GM23248 (cell line): ENCODE measurements around the gene ETV6. TPM values are rescaled to one million over a fixed set of nuclear protein-coding genes. Genes with fewer than 3 reads are reported as not detected.
A peak's percentile ranks its signal among the peaks of the same experiment; 100 is the strongest.

Experiments used
- DNase-seq: peaks from one replicate; pipeline ENCODE4 v3.0.0-alpha.2; 2015
- H2AFZ ChIP-seq: fragments of 200-600 bp; sonication (generic); 2 replicates; pipeline ENCODE4 v1.6.1; 2016; ENCODE audit warnings: antibody characterized with exemption
- H3F3A ChIP-seq: fragments of 200-600 bp; sonication (generic); 2 replicates; pipeline ENCODE4 v1.6.1; 2016; ENCODE audit warnings: mild to moderate bottlenecking, antibody characterized with exemption, mixed run types; ENCODE audit not compliant: insufficient read depth
- H3K27ac ChIP-seq: fragments of 200-600 bp; sonication (generic); 2 replicates; pipeline ENCODE4 v1.5.1; 2016; ENCODE audit warnings: mild to moderate bottlenecking
- H3K27me3 ChIP-seq: fragments of 200-600 bp; sonication (generic); replicated peaks from 2 replicates; pipeline ENCODE4 v1.6.1; 2016; ENCODE audit warnings: mild to moderate bottlenecking; ENCODE audit not compliant: insufficient read depth
- H3K36me3 ChIP-seq: fragments of 200-600 bp; sonication (generic); 2 replicates; pipeline ENCODE4 v1.6.1; 2016; ENCODE audit warnings: low read depth, mild to moderate bottlenecking
- H3K4me1 ChIP-seq: fragments of 200-600 bp; sonication (generic); 2 replicates; pipeline ENCODE4 v1.6.1; 2016; ENCODE audit warnings: mild to moderate bottlenecking; ENCODE audit not compliant: insufficient read depth
- H3K4me2 ChIP-seq: fragments of 200-600 bp; sonication (generic); one replicate; pipeline ENCODE4 v1.6.1; 2016; ENCODE audit warnings: mild to moderate bottlenecking; ENCODE audit not compliant: unreplicated experiment
- H3K4me3 ChIP-seq: fragments of 200-600 bp; sonication (generic); 2 replicates; pipeline ENCODE4 v1.5.1; 2016; ENCODE audit warnings: mild to moderate bottlenecking
- H3K79me2 ChIP-seq: fragments of 200-600 bp; sonication (generic); 2 replicates; pipeline ENCODE4 v1.6.1; 2016; ENCODE audit warnings: mild to moderate bottlenecking; ENCODE audit not compliant: insufficient read depth
- H3K9ac ChIP-seq: fragments of 200-600 bp; sonication (generic); 2 replicates; pipeline ENCODE4 v1.6.1; 2016; ENCODE audit warnings: mild to moderate bottlenecking
- H3K9me2 ChIP-seq: fragments of 200-600 bp; sonication (generic); 2 replicates; pipeline ENCODE4 v1.6.1; 2016; ENCODE audit warnings: mixed run types, mild to moderate bottlenecking, moderate library complexity; ENCODE audit not compliant: insufficient read depth
- H3K9me3 ChIP-seq: fragments of 200-600 bp; sonication (generic); one replicate; pipeline ENCODE4 v1.6.1; 2017; ENCODE audit warnings: low read depth
- H4K20me1 ChIP-seq: fragments of 200-600 bp; sonication (generic); 2 replicates; pipeline ENCODE4 v1.6.0; 2016; ENCODE audit not compliant: insufficient read depth
- EZH2 ChIP-seq: fragments of 200-600 bp; sonication (generic); IDR thresholded peaks from 2 replicates; pipeline ENCODE4 v1.6.1; 2018; ENCODE audit warnings: antibody characterized with exemption, mild to moderate bottlenecking; ENCODE audit not compliant: insufficient read depth, poor library complexity, severe bottlenecking
- EZH2phosphoT487 ChIP-seq: fragments of 200-600 bp; sonication (generic); IDR thresholded peaks from 2 replicates; pipeline ENCODE4 v1.6.1; 2018; ENCODE audit warnings: antibody characterized with exemption, moderate library complexity, mild to moderate bottlenecking, low read depth; ENCODE audit not compliant: insufficient read depth
- WGBS, 2 experiments: methylation state at CpG; one replicate each; pipeline ENCODE4 v1.1.6; 2015 to 2017; ENCODE audit warnings: low lambda C conversion rate in 2 of 2, low coverage in 1 of 2; ENCODE audit errors: missing lambda C conversion rate in 2 of 2; 5-methylcytosine and 5-hydroxymethylcytosine counted together
- in situ Hi-C: fragments of 300-500 bp; cut with MboI; formaldehyde crosslinking; loops from 2 replicates; pipeline ENCODE4 v1.15.0; 2020
- polyA plus RNA-seq: library from polyadenylated mRNA; unstranded; fragments of >200 nt; fragmentation: Nextera tagmentation; extraction: Ambion mirVana; gene quantifications from 2 replicates; pipeline ENCODE4 v1.2.1, GENCODE V29; 2016
- total RNA-seq: library from RNA; depleted of rRNA; stranded (reverse); fragments of >200 nt; shearing (Covaris generic); gene quantifications from 2 replicates; pipeline ENCODE4 v1.2.3, GENCODE V29; 2014

ETV6 gene
- total and polyA plus RNA-seq, 2 experiments from 2014 or later, result 2.5 to 10.4 TPM

GRCh38 chr12:11655842-11656241 is 6.4 kb downstream of the ETV6 start:
- no peak overlapping the region for H3K9ac ChIP-seq
- H3K4me2 ChIP-seq, result no peak overlapping the region
- TF ChIP-seq EZH2phosphoT487, result no peak
- TF ChIP-seq EZH2, result no peak
- no peaks in the 10 kb centered on the region for H4K20me1 ChIP-seq
- in situ Hi-C loops, result no loop called here
- no peaks in the 10 kb centered on the region for H3K9me3 ChIP-seq
- no peak overlapping the region for H3K27ac ChIP-seq
- H3K9me2 ChIP-seq, result no peaks in the 10 kb centered on the region
- H2AFZ ChIP-seq, result no peak overlapping the region
- H3K4me3 ChIP-seq, result no peak overlapping the region
- peaks cover 28% of the 10 kb centered on the region for H3F3A ChIP-seq
- 97% methylated on average over 5 of the region's 5 CpGs for WGBS, 2 experiments
- DNase-seq, result no peak
- H3K79me2 ChIP-seq, result peaks cover 96% of the 10 kb centered on the region
- H3K36me3 ChIP-seq, result no peaks in the 10 kb centered on the region
- H3K4me1 ChIP-seq, result peaks cover 45% of the 10 kb centered on the region
- no peaks in the 10 kb centered on the region for H3K27me3 ChIP-seq

- in situ Hi-C loops, result no loop called here
- H3K27ac ChIP-seq, result no peak overlapping the region
- no peak overlapping the region for H3K9ac ChIP-seq
- H2AFZ ChIP-seq, result no peak overlapping the region
- no peaks in the 10 kb centered on the region for H3K9me3 ChIP-seq
- no peak overlapping the region for H3K4me2 ChIP-seq
- no peaks in the 10 kb centered on the region for H3K9me2 ChIP-seq
- peaks cover 42% of the 10 kb centered on the region for H3K4me1 ChIP-seq
- H3K4me3 ChIP-seq, result no peak overlapping the region
- TF ChIP-seq EZH2phosphoT487 (no peak), EZH2 (no peak)
- 96 to 99% methylated on average over 4 of the region's 4 CpGs for WGBS, 2 experiments
- DNase-seq, result no peak
- no peaks in the 10 kb centered on the region for H3K27me3 ChIP-seq
- H3F3A ChIP-seq, result peaks cover 28% of the 10 kb centered on the region
- peaks cover 96% of the 10 kb centered on the region for H3K79me2 ChIP-seq
- no peaks in the 10 kb centered on the region for H4K20me1 ChIP-seq
- H3K36me3 ChIP-seq, result no peaks in the 10 kb centered on the region
Measured at GRCh38 chr12:11656550-11656949, 7.1 kb downstream of the ETV6 start.

- H3K4me1 ChIP-seq, result peaks cover 34% of the 10 kb centered on the region
- H3F3A ChIP-seq, result peaks cover 26% of the 10 kb centered on the region
- H3K27ac ChIP-seq, result no peak overlapping the region
- H3K4me2 ChIP-seq, result no peak overlapping the region
- no peak overlapping the region for H3K4me3 ChIP-seq
- no peaks in the 10 kb centered on the region for H3K9me3 ChIP-seq
- no peaks in the 10 kb centered on the region for H3K36me3 ChIP-seq
- no peaks in the 10 kb centered on the region for H3K9me2 ChIP-seq
- DNase-seq, result peak; percentile 30
- H3K27me3 ChIP-seq, result no peaks in the 10 kb centered on the region
- TF ChIP-seq EZH2phosphoT487 (no peak), EZH2 (no peak)
- H2AFZ ChIP-seq, result no peak overlapping the region
- in situ Hi-C loops, result no loop called here
- H4K20me1 ChIP-seq, result no peaks in the 10 kb centered on the region
- 68 to 69% methylated on average over 6 of the region's 6 CpGs for WGBS, 2 experiments
- H3K79me2 ChIP-seq, result peaks cover 96% of the 10 kb centered on the region
- H3K9ac ChIP-seq, result no peak overlapping the region
Measured at GRCh38 chr12:11657511-11657910, 8.0 kb downstream of the ETV6 start.

GRCh38 chr12:11658791-11659190 is 9.3 kb downstream of the ETV6 start:
- Histone ChIP-seq H3K27ac (peak overlapping the region; percentile 38), H2AFZ (no peak overlapping the region), H4K20me1 (no peaks in the 10 kb centered on the region), H3K9me3 (no peaks in the 10 kb centered on the region), H3K9ac (no peak overlapping the region), H3F3A (peaks cover 24% of the 10 kb centered on the region), H3K9me2 (no peaks in the 10 kb centered on the region), H3K4me3 (0 out of 2 replicates have a peak overlapping the region, but pooled peaks have one; percentile 11), H3K36me3 (no peaks in the 10 kb centered on the region), H3K27me3 (no peaks in the 10 kb centered on the region), H3K4me1 (peaks cover 23% of the 10 kb centered on the region), H3K79me2 (peaks cover 96% of the 10 kb centered on the region), H3K4me2 (peak overlapping the region; percentile 39)
- 25 to 27% methylated on average over 2 of the region's 2 CpGs for WGBS, 2 experiments
- TF ChIP-seq EZH2phosphoT487, result no peak
- TF ChIP-seq EZH2, result no peak
- in situ Hi-C loops, result no loop called here
- peak; percentile 85 for DNase-seq

- no peaks in the 10 kb centered on the region for H3K36me3 ChIP-seq
- no peaks in the 10 kb centered on the region for H3K9me2 ChIP-seq
- H3K9me3 ChIP-seq, result no peaks in the 10 kb centered on the region
- peaks cover 24% of the 10 kb centered on the region for H3F3A ChIP-seq
- no peak overlapping the region for H3K27ac ChIP-seq
- H3K79me2 ChIP-seq, result peaks cover 96% of the 10 kb centered on the region
- H3K4me3 ChIP-seq, result no peak overlapping the region
- in situ Hi-C loops, result no loop called here
- H3K4me2 ChIP-seq, result no peak overlapping the region
- no peak overlapping the region for H2AFZ ChIP-seq
- WGBS, 2 experiments, result 96 to 100% methylated on average over 1 of the region's 1 CpG
- H3K27me3 ChIP-seq, result no peaks in the 10 kb centered on the region
- H3K4me1 ChIP-seq, result peaks cover 23% of the 10 kb centered on the region
- TF ChIP-seq EZH2, result no peak
- TF ChIP-seq EZH2phosphoT487, result no peak
- no peak for DNase-seq
- no peak overlapping the region for H3K9ac ChIP-seq
- H4K20me1 ChIP-seq, result no peaks in the 10 kb centered on the region
Measured at GRCh38 chr12:11660624-11661023, 11.2 kb downstream of the ETV6 start.
